Measurements from ENCODE around the gene YWHAQ. TPM values are rescaled to one million over a fixed set of nuclear protein-coding genes. Genes with fewer than 3 reads are reported as not detected.

YWHAQ gene
- total RNA-seq, 1 donor from 2014 or later = 173 TPM

DNA sequence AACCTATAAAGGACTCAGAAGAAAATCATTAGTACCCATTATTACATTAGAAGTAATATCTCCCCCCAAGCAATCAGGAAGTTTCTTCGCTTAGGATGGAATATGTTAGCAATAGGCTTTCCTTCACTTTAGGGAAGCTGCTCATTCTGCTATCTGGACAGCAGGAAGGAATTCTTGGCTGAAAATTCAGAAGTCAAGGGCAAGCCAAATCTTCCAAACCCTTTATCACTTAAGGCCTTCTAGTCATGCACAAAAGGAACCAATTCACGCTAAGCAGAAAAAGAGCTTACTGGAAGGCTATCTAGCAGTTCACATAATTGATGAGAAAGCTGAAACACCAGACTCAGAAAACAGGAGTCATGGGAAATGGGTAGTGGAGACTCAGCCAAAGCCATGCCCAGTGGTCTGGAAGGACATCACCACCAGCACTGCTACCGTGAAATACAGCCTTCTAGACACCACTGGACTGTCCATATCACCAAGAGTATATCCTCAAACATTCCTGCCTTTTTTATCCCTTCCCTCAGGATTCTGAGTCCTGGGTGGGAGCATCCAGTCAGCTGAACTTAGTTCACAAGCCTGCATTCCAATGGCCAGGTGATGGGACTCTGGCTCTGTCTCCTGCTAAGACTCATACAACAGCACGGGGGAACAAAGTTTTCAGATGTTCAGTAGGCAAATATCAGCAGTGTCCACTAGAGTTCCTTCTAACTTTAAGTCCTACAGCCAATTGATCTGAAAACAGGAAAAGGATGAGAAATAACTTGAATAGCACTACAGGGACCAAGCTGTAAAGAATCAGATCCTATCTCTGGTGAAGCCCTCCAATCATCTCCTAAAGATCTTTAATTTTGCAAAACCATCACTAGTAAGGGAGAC, 60.4 kb downstream of the YWHAQ start:
- Histone ChIP-seq H3K4me1 (peaks cover 11% of the 10 kb centered on the region), H3K27ac (no peak overlapping the region), H3K36me3 (no peaks in the 10 kb centered on the region), H3K27me3 (no peaks in the 10 kb centered on the region), H3K4me3 (no peak overlapping the region), H3K9me3 (no peaks in the 10 kb centered on the region)
- TF ChIP-seq POLR2A (IDR thresholded peaks at IDR 0.05) (no peak), POLR2AphosphoS5 (IDR thresholded peaks at IDR 0.05; ENCODE audit: insufficient read depth in 1 of 2, low read depth in 1 of 2) (no peak)
- TF ChIP-seq, protein P1, sequence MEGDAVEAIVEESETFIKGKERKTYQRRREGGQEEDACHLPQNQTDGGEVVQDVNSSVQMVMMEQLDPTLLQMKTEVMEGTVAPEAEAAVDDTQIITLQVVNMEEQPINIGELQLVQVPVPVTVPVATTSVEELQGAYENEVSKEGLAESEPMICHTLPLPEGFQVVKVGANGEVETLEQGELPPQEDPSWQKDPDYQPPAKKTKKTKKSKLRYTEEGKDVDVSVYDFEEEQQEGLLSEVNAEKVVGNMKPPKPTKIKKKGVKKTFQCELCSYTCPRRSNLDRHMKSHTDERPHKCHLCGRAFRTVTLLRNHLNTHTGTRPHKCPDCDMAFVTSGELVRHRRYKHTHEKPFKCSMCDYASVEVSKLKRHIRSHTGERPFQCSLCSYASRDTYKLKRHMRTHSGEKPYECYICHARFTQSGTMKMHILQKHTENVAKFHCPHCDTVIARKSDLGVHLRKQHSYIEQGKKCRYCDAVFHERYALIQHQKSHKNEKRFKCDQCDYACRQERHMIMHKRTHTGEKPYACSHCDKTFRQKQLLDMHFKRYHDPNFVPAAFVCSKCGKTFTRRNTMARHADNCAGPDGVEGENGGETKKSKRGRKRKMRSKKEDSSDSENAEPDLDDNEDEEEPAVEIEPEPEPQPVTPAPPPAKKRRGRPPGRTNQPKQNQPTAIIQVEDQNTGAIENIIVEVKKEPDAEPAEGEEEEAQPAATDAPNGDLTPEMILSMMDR (IDR thresholded peaks at IDR 0.05) = no peak
- intact Hi-C loops (cut with DNase I) = no loop called here
- no peak for DNase-seq (ENCODE audit: extremely low spot score in 2 of 2)

DNA sequence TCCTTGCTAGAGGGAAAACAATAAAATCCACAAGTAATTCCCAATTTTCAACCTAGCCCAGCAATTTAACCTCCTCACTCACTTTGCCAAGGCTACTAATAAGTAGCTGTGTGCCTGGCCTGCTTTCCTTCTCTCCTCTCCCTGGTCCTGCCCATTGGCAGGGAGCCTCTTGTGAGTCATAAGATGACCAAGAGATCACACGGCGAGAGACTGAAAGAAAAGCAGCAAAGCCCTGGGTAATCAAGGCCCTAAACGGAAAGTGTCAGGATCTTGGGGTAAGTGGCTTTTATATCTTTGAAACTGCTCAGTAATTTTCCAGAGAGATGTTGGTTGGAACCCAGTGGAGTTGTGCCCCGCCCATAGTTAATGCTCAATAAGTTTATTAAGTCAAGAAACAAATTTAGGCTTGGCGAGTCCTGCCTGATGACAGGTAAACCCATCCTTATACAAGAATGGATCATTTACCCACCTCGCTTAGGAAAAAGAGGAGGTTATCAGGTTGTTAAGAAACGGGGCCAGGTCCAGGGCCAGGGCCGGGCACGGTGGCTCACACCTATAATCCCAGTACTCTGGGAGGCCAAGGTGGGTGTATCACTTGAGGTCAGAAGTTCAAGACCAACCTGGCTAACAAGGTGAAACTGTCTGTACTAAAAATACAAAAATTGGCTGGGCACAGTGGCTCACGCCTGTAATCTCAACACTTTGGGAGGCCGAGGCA, 65.2 kb downstream of the YWHAQ start:
- peak in 1 of 2 donors; percentile 92 for DNase-seq (ENCODE audit: extremely low spot score in 2 of 2)
- Histone ChIP-seq H3K4me3 (no peak overlapping the region), H3K4me1 (peaks cover 20% of the 10 kb centered on the region)

DNA sequence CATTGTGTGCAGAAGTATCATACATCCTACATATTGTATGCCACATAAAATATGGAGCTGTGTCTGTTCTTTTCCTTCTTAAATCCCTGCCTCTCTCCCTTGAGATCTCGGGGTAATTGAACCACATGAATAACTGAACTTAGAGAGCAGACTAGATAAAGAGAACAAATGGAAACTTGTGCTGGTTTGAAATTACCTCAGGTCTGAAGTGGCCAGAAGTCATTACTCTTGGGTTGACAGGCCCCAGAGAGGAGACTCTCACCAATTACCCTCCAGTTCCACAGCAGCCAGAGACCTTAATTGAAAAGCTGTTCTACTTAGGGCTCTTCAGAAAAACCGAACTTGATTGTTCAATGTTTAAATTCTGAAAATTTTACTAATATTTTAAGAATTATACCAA, 70.2 kb downstream of the YWHAQ start:
- Histone ChIP-seq H3K4me3 (no peak overlapping the region), H3K9me3 (no peaks in the 10 kb centered on the region), H3K4me1 (peaks cover 24% of the 10 kb centered on the region), H3K27me3 (no peaks in the 10 kb centered on the region), H3K36me3 (no peaks in the 10 kb centered on the region), H3K27ac (no peak overlapping the region)
- no peak for DNase-seq (ENCODE audit: extremely low spot score in 2 of 2)
- intact Hi-C loops (cut with DNase I) = no loop called here
- TF ChIP-seq, protein P1 (IDR thresholded peaks at IDR 0.05) = no peak
- TF ChIP-seq POLR2AphosphoS5 (IDR thresholded peaks at IDR 0.05; ENCODE audit: insufficient read depth in 1 of 2, low read depth in 1 of 2) (no peak), POLR2A (IDR thresholded peaks at IDR 0.05) (no peak)

More for the DNA sequence above, 65.2 kb downstream of the YWHAQ start:
- intact Hi-C loops (cut with DNase I) = no loop called here
- TF ChIP-seq POLR2AphosphoS5 (IDR thresholded peaks at IDR 0.05; ENCODE audit: insufficient read depth in 1 of 2, low read depth in 1 of 2) (peak; percentile 36 to 97), POLR2A (IDR thresholded peaks at IDR 0.05) (no peak)
- TF ChIP-seq, protein P1 (IDR thresholded peaks at IDR 0.05) = no peak
- no peaks in the 10 kb centered on the region for H3K36me3 ChIP-seq
- H3K27me3 ChIP-seq = no peaks in the 10 kb centered on the region
- peak overlapping the region; percentile 88 for H3K27ac ChIP-seq
- no peaks in the 10 kb centered on the region for H3K9me3 ChIP-seq

DNA sequence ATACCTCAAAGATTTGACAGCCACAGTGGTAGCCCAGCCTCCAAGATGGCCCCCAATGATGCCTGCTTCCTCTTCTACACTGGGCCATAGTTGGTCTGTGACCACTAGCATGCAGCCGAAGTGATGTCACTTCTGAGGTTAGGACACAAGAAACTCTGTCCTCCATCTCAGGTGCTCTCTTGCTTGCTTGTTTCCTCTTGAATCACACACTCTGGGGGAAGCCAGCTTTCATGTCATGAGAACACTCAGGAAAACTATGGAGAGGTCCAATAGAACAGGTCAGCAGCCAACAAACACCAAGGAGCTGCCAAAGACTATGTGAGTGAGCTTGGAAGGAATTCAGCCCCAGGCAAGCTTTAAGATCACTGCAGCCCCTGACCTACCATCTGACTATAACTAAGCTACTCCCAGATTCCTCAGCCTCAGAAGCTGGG, 71.8 kb downstream of the YWHAQ start:
- TF ChIP-seq POLR2A (IDR thresholded peaks at IDR 0.05) = no peak
- no peak for TF ChIP-seq POLR2AphosphoS5 (IDR thresholded peaks at IDR 0.05; ENCODE audit: insufficient read depth in 1 of 2, low read depth in 1 of 2)
- TF ChIP-seq, protein P1 (IDR thresholded peaks at IDR 0.05) = no peak
- Histone ChIP-seq H3K36me3 (no peaks in the 10 kb centered on the region), H3K27ac (peak overlapping the region; percentile 37), H3K27me3 (no peaks in the 10 kb centered on the region), H3K4me1 (peaks cover 26% of the 10 kb centered on the region), H3K4me3 (no peak overlapping the region), H3K9me3 (no peaks in the 10 kb centered on the region)
- intact Hi-C loops (cut with DNase I) = no loop called here
- DNase-seq (ENCODE audit: extremely low spot score in 2 of 2) = no peak

Data from vagina (tissue), 2 donors.